Measurements from ENCODE around the gene FOXK2. TPM values are rescaled to one million over a fixed set of nuclear protein-coding genes. Genes with fewer than 3 reads are reported as not detected.
"Not testable (repeated sequence)": the region's sequence is repeated elsewhere in the genome, so short reads cannot be mapped to it uniquely, and the experiment has no call there.

The FOXK2 gene
- total RNA-seq, 1 donor from 2014 or later = 95.7 TPM

DNA sequence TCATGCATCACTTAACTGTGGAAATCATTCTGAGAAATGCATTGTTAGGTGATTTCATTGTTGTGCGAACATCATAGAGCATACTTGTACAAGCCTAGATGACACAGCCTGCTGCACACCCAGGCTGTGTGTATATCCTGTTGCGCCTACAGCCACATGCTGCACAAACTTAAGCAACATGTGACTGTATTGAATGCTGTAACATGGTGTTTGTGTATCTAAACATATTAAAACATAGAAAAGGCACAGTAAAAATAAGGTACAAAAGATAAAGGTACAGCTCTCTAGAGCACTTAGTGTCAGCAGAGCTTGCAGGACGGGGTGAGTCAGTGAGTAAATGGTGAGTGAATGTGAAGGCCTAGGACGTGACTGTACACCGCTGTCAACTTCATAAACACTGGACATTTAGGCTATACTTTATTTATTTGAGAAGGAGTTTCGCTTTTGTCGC is 11.9 kb downstream of the FOXK2 start:
- H3K4me1 Mint-ChIP-seq (ENCODE audit: low read depth, unreplicated experiment) = peaks cover 41% of the 10 kb centered on the region
- H3K4me3 Mint-ChIP-seq (ENCODE audit: unreplicated experiment) = no peak overlapping the region
- no peaks in the 10 kb centered on the region for H3K36me3 Mint-ChIP-seq (ENCODE audit: unreplicated experiment)
- H3K27ac Mint-ChIP-seq (ENCODE audit: unreplicated experiment) = no peak overlapping the region
- no peaks in the 10 kb centered on the region for H3K27me3 Mint-ChIP-seq (ENCODE audit: unreplicated experiment)
- no peaks in the 10 kb centered on the region for H3K9me3 Mint-ChIP-seq (ENCODE audit: unreplicated experiment)
- no peak for DNase-seq
- TF ChIP-seq, protein P1, sequence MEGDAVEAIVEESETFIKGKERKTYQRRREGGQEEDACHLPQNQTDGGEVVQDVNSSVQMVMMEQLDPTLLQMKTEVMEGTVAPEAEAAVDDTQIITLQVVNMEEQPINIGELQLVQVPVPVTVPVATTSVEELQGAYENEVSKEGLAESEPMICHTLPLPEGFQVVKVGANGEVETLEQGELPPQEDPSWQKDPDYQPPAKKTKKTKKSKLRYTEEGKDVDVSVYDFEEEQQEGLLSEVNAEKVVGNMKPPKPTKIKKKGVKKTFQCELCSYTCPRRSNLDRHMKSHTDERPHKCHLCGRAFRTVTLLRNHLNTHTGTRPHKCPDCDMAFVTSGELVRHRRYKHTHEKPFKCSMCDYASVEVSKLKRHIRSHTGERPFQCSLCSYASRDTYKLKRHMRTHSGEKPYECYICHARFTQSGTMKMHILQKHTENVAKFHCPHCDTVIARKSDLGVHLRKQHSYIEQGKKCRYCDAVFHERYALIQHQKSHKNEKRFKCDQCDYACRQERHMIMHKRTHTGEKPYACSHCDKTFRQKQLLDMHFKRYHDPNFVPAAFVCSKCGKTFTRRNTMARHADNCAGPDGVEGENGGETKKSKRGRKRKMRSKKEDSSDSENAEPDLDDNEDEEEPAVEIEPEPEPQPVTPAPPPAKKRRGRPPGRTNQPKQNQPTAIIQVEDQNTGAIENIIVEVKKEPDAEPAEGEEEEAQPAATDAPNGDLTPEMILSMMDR (IDR thresholded peaks at IDR 0.05; ENCODE audit: partially characterized antibody, unreplicated experiment) = no peak

DNA sequence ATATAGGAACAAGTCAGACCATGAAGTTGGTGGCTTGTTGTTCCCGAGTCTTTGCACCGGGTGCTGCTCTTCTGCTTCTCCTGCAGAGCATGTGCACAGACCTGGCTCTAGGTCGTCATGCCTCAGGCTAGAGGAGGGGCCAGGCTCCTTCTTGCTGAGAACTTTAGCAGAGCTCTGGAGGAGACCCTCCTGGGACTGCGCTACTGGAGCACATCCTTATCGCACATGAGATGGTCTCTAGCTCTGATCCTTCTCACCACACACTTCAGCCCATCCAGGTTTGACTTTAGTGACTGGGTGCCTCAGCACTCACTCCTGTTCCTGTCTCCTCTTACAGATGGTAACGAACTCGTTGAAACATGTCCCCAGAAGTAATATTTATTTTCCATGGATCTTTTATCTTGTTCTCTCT is 14.9 kb downstream of the FOXK2 start:
- Mint-ChIP-seq H3K9me3 (ENCODE audit: unreplicated experiment) (no peaks in the 10 kb centered on the region), H3K4me3 (ENCODE audit: unreplicated experiment) (peak overlapping the region; percentile 5), H3K27me3 (ENCODE audit: unreplicated experiment) (no peaks in the 10 kb centered on the region), H3K36me3 (ENCODE audit: unreplicated experiment) (no peaks in the 10 kb centered on the region), H3K27ac (ENCODE audit: unreplicated experiment) (peak overlapping the region; percentile 42), H3K4me1 (ENCODE audit: low read depth, unreplicated experiment) (peaks cover 38% of the 10 kb centered on the region)
- peak; percentile 39 for DNase-seq
- TF ChIP-seq, protein P1 (IDR thresholded peaks at IDR 0.05; ENCODE audit: partially characterized antibody, unreplicated experiment) = no peak

DNA sequence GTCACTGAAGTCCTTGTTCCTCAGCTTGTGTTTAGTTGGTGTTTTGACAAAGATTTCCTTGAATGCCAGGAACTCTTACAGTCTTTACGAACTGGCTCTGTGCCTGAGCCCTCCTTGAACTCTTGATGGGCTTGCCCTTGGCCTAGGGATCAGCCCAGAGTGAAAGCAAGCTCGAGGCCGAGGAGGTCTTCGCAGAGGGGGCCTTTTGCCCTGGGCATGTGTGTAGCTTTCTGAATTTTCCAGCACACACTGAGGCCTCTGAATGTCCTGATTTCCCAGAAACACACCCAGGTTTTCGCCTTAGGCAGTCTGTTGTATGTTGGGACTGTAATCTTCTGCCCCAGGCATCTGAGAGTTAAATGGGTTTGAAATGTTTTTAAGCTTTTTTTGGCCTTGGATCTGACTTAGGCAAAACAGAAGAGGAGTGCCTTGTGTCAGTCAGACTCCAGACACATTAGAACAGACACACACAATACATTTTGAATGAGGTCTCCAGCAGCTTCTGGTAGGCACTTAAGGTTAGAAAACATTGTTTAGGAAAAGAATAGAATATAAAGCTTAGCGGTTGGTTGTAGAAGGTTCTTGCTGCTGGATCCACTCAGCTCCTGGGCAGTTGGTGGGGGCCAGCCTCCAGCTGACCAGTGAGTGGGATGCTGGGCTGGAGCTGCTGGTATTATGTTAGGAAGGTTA is 17.1 kb downstream of the FOXK2 start:
- H3K27me3 Mint-ChIP-seq (ENCODE audit: unreplicated experiment) = no peaks in the 10 kb centered on the region
- no peak overlapping the region for H3K4me3 Mint-ChIP-seq (ENCODE audit: unreplicated experiment)
- TF ChIP-seq, protein P1 (IDR thresholded peaks at IDR 0.05; ENCODE audit: partially characterized antibody, unreplicated experiment) = no peak
- peaks cover 3% of the 10 kb centered on the region for H3K9me3 Mint-ChIP-seq (ENCODE audit: unreplicated experiment)
- H3K36me3 Mint-ChIP-seq (ENCODE audit: unreplicated experiment) = no peaks in the 10 kb centered on the region
- H3K27ac Mint-ChIP-seq (ENCODE audit: unreplicated experiment) = peak overlapping the region; percentile 69
- no peak for DNase-seq
- H3K4me1 Mint-ChIP-seq (ENCODE audit: low read depth, unreplicated experiment) = peaks cover 29% of the 10 kb centered on the region

DNA sequence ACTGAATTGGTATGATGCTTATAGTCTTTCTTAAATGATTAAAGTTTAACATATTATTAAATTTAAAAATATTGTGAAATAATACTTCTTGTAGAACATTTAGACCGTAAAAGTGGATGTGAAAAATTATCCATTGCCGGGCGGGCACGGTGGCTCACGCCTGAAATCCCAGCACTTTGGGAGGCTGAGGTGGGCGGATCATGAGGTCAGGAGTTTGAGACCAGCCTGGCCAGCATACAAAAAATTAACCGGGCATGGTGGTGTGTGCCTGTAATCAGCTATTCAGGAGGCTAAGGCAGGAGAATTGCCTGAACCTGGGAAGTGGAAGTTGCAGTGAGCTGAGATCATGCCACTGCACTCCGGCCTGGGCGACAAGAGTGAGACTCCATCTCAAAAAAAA is 17.7 kb downstream of the FOXK2 start:
- H3K27ac Mint-ChIP-seq (ENCODE audit: unreplicated experiment); H3K36me3 Mint-ChIP-seq (ENCODE audit: unreplicated experiment); H3K4me3 Mint-ChIP-seq (ENCODE audit: unreplicated experiment); H3K27me3 Mint-ChIP-seq (ENCODE audit: unreplicated experiment); H3K9me3 Mint-ChIP-seq (ENCODE audit: unreplicated experiment); DNase-seq: not testable (repeated sequence)
- H3K4me1 Mint-ChIP-seq (ENCODE audit: low read depth, unreplicated experiment) = peaks cover 29% of the 10 kb centered on the region

DNA sequence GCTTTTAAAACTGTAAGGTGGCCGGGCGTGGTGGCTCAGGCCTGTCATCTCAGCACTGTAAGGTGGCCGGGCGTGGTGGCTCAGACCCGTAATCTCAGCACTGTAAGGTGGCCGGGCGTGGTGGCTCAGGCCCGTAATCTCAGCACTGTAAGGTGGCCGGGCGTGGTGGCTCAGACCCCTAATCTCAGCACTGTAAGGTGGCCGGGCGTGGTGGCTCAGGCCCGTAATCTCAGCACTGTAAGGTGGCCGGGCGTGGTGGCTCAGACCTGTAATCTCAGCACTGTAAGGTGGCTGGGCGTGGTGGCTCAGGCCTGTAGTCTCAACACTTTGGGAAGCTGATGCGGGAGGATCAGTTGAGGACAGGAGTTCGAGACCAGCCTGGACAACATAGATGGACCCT is 19.5 kb downstream of the FOXK2 start:
- not testable (repeated sequence) for H3K27me3 Mint-ChIP-seq (ENCODE audit: unreplicated experiment); H3K9me3 Mint-ChIP-seq (ENCODE audit: unreplicated experiment)

DNA sequence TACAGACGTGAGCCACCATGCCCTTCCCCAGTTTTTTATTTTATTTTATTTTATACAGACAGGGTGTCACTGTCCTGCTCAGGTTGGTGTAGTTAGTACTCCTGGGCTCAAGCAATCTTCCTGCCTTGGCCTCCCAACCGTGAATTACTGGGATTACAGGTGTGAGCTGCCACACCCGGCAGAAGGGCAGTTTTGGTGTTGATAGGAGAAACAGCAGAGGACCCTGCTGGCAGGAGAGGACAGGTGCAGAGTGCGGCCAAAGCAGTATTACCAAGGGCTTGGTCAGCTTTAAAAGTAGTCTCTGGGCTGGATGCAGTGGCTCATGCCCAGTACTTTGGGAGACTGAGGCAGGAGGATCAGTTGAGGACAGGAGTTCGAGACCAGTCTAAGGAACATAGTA is 22.9 kb downstream of the FOXK2 start:
- H3K4me1 Mint-ChIP-seq (ENCODE audit: low read depth, unreplicated experiment) = peaks cover 14% of the 10 kb centered on the region
- no peak overlapping the region for H3K27ac Mint-ChIP-seq (ENCODE audit: unreplicated experiment)
- H3K9me3 Mint-ChIP-seq (ENCODE audit: unreplicated experiment) = peaks cover 3% of the 10 kb centered on the region

More for the DNA sequence above, 19.5 kb downstream of the FOXK2 start:
- H3K4me3 Mint-ChIP-seq (ENCODE audit: unreplicated experiment); H3K36me3 Mint-ChIP-seq (ENCODE audit: unreplicated experiment); DNase-seq; H3K27ac Mint-ChIP-seq (ENCODE audit: unreplicated experiment): not testable (repeated sequence)
- peaks cover 23% of the 10 kb centered on the region for H3K4me1 Mint-ChIP-seq (ENCODE audit: low read depth, unreplicated experiment)

More for the DNA sequence above, 22.9 kb downstream of the FOXK2 start:
- no peaks in the 10 kb centered on the region for H3K36me3 Mint-ChIP-seq (ENCODE audit: unreplicated experiment)
- TF ChIP-seq, protein P1 (IDR thresholded peaks at IDR 0.05; ENCODE audit: partially characterized antibody, unreplicated experiment) = no peak
- H3K4me3 Mint-ChIP-seq (ENCODE audit: unreplicated experiment) = no peak overlapping the region
- H3K27me3 Mint-ChIP-seq (ENCODE audit: unreplicated experiment) = no peaks in the 10 kb centered on the region
- no peak for DNase-seq
